H1 (cell line): Measurements from ENCODE around the gene PATJ. TPM values are rescaled to one million over a fixed set of nuclear protein-coding genes. Genes with fewer than 3 reads are reported as not detected.

Experiments
- CTCF ChIA-PET: fragments of 300-600 bp; sonication (Branson Sonifier 250); formaldehyde crosslinking; loops from one replicate; lab custom pipeline; 2021; ENCODE audit not compliant: partially characterized antibody; lab: Charles Lee
- POLR2A ChIA-PET: fragments of 300-600 bp; sonication (Branson Sonifier 250); formaldehyde crosslinking; loops from one replicate; lab custom pipeline; 2021; ENCODE audit warnings: inconsistent platforms; ENCODE audit not compliant: partially characterized antibody; lab: Charles Lee
- DNase-seq, 2 experiments: peaks; one replicate each; pipeline versions ENCODE4 v3.0.0 to v3.0.0-alpha.2; 2010 to 2022; ENCODE audit warnings: low spot score in 2 of 2, low read depth in 1 of 2, mixed read lengths in 1 of 2
- FAIRE-seq: peaks from 2 replicates; lab custom pipeline; 2011; peaks lifted over from hg19 to GRCh38; lab: Jason Lieb, UNC
- H2AFZ ChIP-seq: 2 replicates; pipeline ENCODE4 v1.8.1; 2012; ENCODE audit warnings: low read length, inconsistent platforms
- H2AK5ac ChIP-seq: 2 replicates; pipeline ENCODE4 v1.6.1; 2013; ENCODE audit warnings: low read depth, low read length
- H2BK120ac ChIP-seq: replicated peaks from 2 replicates; pipeline ENCODE3; 2013; ENCODE audit warnings: low read depth, low read length, inconsistent platforms
- H2BK12ac ChIP-seq: 2 replicates; pipeline ENCODE4 v1.6.1; 2013; ENCODE audit warnings: low read depth, low read length
- H2BK15ac ChIP-seq: 2 replicates; pipeline ENCODE4 v1.6.1; 2013; ENCODE audit warnings: low read length
- H2BK20ac ChIP-seq: 2 replicates; pipeline ENCODE4 v1.6.1; 2013; ENCODE audit warnings: low read length
- H2BK5ac ChIP-seq: 2 replicates; pipeline ENCODE4 v1.6.1; 2013; ENCODE audit warnings: low read depth, low read length
- H3K14ac ChIP-seq: 2 replicates; pipeline ENCODE4 v1.6.1; 2013; ENCODE audit warnings: inconsistent platforms; ENCODE audit not compliant: insufficient read length
- H3K18ac ChIP-seq: 2 replicates; pipeline ENCODE4 v1.6.1; 2013; ENCODE audit warnings: low read length; ENCODE audit errors: extremely low read depth
- H3K23ac ChIP-seq: 2 replicates; pipeline ENCODE4 v1.6.1; 2013; ENCODE audit warnings: inconsistent platforms; ENCODE audit not compliant: insufficient read length
- H3K23me2 ChIP-seq: 2 replicates; pipeline ENCODE4 v1.6.1; 2013; ENCODE audit warnings: low read depth, low read length
- H3K27ac ChIP-seq: 2 replicates; pipeline ENCODE4 v1.6.1; 2011; ENCODE audit warnings: low read depth, low read length, inconsistent platforms
- H3K27me3 ChIP-seq, 4 experiments: replicated peaks in 1 of 4; 1 replicate in 1 of 4; 2 replicates in 3 of 4; pipeline versions ENCODE4 v1.6.1 to v1.8.1; 2011 to 2013; ENCODE audit warnings: low read length in 3 of 4, mild to moderate bottlenecking in 3 of 4, inconsistent platforms in 2 of 4, mixed read lengths in 2 of 4, moderate library complexity in 1 of 4; ENCODE audit not compliant: control insufficient read depth in 3 of 4, insufficient read depth in 3 of 4; ENCODE audit errors: extremely low read depth in 1 of 4
- H3K36me3 ChIP-seq, 4 experiments: 2 replicates each; pipeline versions ENCODE4 v1.6.1 to v1.8.1; 2011 to 2013; ENCODE audit warnings: mild to moderate bottlenecking in 4 of 4, low read length in 3 of 4, moderate library complexity in 2 of 4, control low read depth in 1 of 4, inconsistent platforms in 1 of 4; ENCODE audit not compliant: insufficient read depth in 4 of 4, control insufficient read depth in 2 of 4
- H3K4ac ChIP-seq: replicated peaks from 2 replicates; pipeline ENCODE3; 2013; ENCODE audit warnings: low read length, low read depth, mixed read lengths, inconsistent platforms; ENCODE audit not compliant: insufficient read length
- H3K4me1 ChIP-seq, 4 experiments: replicated peaks in 1 of 4; 1 replicate in 1 of 4; 2 replicates in 3 of 4; pipeline versions ENCODE4 v1.6.1 to v1.8.1; 2011 to 2013; ENCODE audit warnings: low read length in 3 of 4, inconsistent platforms in 2 of 4, mixed read lengths in 1 of 4; ENCODE audit not compliant: insufficient read depth in 4 of 4, control insufficient read depth in 3 of 4
- H3K4me2 ChIP-seq, 2 experiments: 2 replicates each; pipeline versions ENCODE4 v1.6.1 to v1.8.1; 2011 to 2013; ENCODE audit warnings: low read depth in 2 of 2, low read length in 2 of 2, control low read depth in 1 of 2, inconsistent platforms in 1 of 2, mild to moderate bottlenecking in 1 of 2; ENCODE audit not compliant: insufficient read depth in 1 of 2
- H3K4me3 ChIP-seq, 4 experiments: fragments of 200-600, 300-600 bp in 1 of 4; sonication (generic), shearing (Covaris generic), sonication (Bioruptor Twin) in 1 of 4; 2 replicates each; pipeline versions ENCODE4 v1.5.1 to v1.8.1; 2011 to 2016; ENCODE audit warnings: low read length in 4 of 4, low read depth in 3 of 4, control low read depth in 2 of 4, inconsistent platforms in 2 of 4, mild to moderate bottlenecking in 2 of 4, mixed read lengths in 1 of 4, moderate library complexity in 1 of 4; ENCODE audit not compliant: insufficient read depth in 2 of 4; ENCODE audit errors: extremely low read depth in 1 of 4
- H3K56ac ChIP-seq: replicated peaks from 2 replicates; pipeline ENCODE3; 2013; ENCODE audit warnings: low read depth, mild to moderate bottlenecking, mixed read lengths, low read length, inconsistent platforms; ENCODE audit not compliant: insufficient read length
- H3K79me1 ChIP-seq: 2 replicates; pipeline ENCODE4 v1.6.1; 2013; ENCODE audit warnings: low read depth, low read length, control low read depth
- H3K79me2 ChIP-seq, 2 experiments: 2 replicates each; pipeline versions ENCODE4 v1.6.1 to v1.8.1; 2012 to 2013; ENCODE audit warnings: low read length in 2 of 2, mild to moderate bottlenecking in 2 of 2, inconsistent platforms in 1 of 2; ENCODE audit not compliant: insufficient read depth in 2 of 2, control insufficient read depth in 1 of 2
- H3K9ac ChIP-seq, 4 experiments: replicated peaks in 1 of 4; 1 replicate in 1 of 4; 2 replicates in 3 of 4; pipeline versions ENCODE4 v1.6.1 to v1.8.1; 2011 to 2013; ENCODE audit warnings: low read depth in 3 of 4, low read length in 3 of 4, control low read depth in 2 of 4, mild to moderate bottlenecking in 2 of 4, moderate library complexity in 2 of 4, inconsistent platforms in 1 of 4; ENCODE audit errors: extremely low read depth in 1 of 4
- H3K9me3 ChIP-seq, 2 experiments: 2 replicates each; pipeline versions ENCODE4 v1.6.1 to v1.8.1; 2012 to 2013; ENCODE audit warnings: mild to moderate bottlenecking in 2 of 2, moderate library complexity in 2 of 2, control low read depth in 1 of 2, inconsistent platforms in 1 of 2, low read depth in 1 of 2, low read length in 1 of 2, mixed read lengths in 1 of 2; ENCODE audit not compliant: insufficient read depth in 2 of 2
- H4K20me1 ChIP-seq, 2 experiments: replicated peaks in 1 of 2; 2 replicates each; pipeline versions ENCODE3 to v1.8.1; 2011 to 2013; ENCODE audit warnings: inconsistent platforms in 2 of 2, low read length in 2 of 2, mild to moderate bottlenecking in 1 of 2; ENCODE audit not compliant: insufficient read depth in 2 of 2, control insufficient read depth in 1 of 2
- H4K5ac ChIP-seq: 2 replicates; pipeline ENCODE4 v1.6.1; 2013; ENCODE audit warnings: low read length, low read depth, mixed read lengths, inconsistent platforms; ENCODE audit not compliant: insufficient read length
- H4K8ac ChIP-seq: 2 replicates; pipeline ENCODE4 v1.8.0; 2013; ENCODE audit warnings: mild to moderate bottlenecking, moderate library complexity, low read length, inconsistent platforms; ENCODE audit not compliant: insufficient read depth; ENCODE audit errors: extremely low read depth
- H4K91ac ChIP-seq: replicated peaks from 2 replicates; pipeline ENCODE3; 2013; ENCODE audit warnings: low read length, mixed read lengths, inconsistent platforms; ENCODE audit not compliant: insufficient read length
- ATF3 ChIP-seq: IDR thresholded peaks from 2 replicates; pipeline ENCODE4 v1.6.1; 2011; ENCODE audit warnings: low read depth, mild to moderate bottlenecking, low read length; ENCODE audit not compliant: insufficient read depth
- E2F6 ChIP-seq: IDR thresholded peaks from 2 replicates; pipeline ENCODE4 v1.6.1; 2012; ENCODE audit warnings: inconsistent platforms
- GABPA ChIP-seq: IDR thresholded peaks from 2 replicates; pipeline ENCODE4 v1.6.1; 2011; ENCODE audit warnings: mild to moderate bottlenecking, low read length, moderate library complexity, borderline replicate concordance; ENCODE audit not compliant: insufficient read depth
- GTF2F1 ChIP-seq: IDR thresholded peaks from 2 replicates; pipeline ENCODE4 v1.6.1; 2012; ENCODE audit warnings: low read depth, low read length, improper control_type of control experiment, borderline replicate concordance
- MAFK ChIP-seq: IDR thresholded peaks from 2 replicates; pipeline ENCODE4 v1.6.1; 2012; ENCODE audit warnings: low read depth, mild to moderate bottlenecking, improper control_type of control experiment, low read length
- POLR2A ChIP-seq, 2 experiments: IDR thresholded peaks; 1 replicate in 1 of 2; 2 replicates in 1 of 2; pipeline ENCODE4 v1.6.1; 2011; ENCODE audit warnings: low read depth in 2 of 2, low read length in 2 of 2, mild to moderate bottlenecking in 2 of 2; ENCODE audit errors: control extremely low read depth in 1 of 2
- POLR2AphosphoS5 ChIP-seq: IDR thresholded peaks from 2 replicates; pipeline ENCODE4 v1.6.1; 2011; ENCODE audit warnings: low read depth, low read length
- RNF2 ChIP-seq: fragments of 200-900, 300-1000 bp; sonication (generic); IDR thresholded peaks from 2 replicates; pipeline ENCODE4 v1.7.1; 2016; ENCODE audit warnings: borderline replicate concordance, low read depth, mild to moderate bottlenecking, antibody characterized with exemption, low read length; ENCODE audit not compliant: poor library complexity, severe bottlenecking; ENCODE audit errors: missing control alignments
- SIN3A ChIP-seq, 2 experiments: IDR thresholded peaks in 1 of 2; conservative IDR thresholded peaks in 1 of 2; 2 replicates each; pipeline ENCODE4 v1.6.1; 2011 to 2012; ENCODE audit warnings: low read length in 2 of 2, improper control_type of control experiment in 1 of 2, low read depth in 1 of 2, mild to moderate bottlenecking in 1 of 2
- SP1 ChIP-seq: IDR thresholded peaks from 2 replicates; pipeline ENCODE4 v1.6.1; 2011; ENCODE audit warnings: low read depth, low read length
- TBP ChIP-seq: IDR thresholded peaks from 2 replicates; pipeline ENCODE4 v1.6.1; 2011; ENCODE audit warnings: low read depth, low read length, improper control_type of control experiment
- ZNF274 ChIP-seq: IDR thresholded peaks from 2 replicates; pipeline ENCODE4 v1.7.0; 2012; ENCODE audit warnings: low read length, borderline replicate concordance; ENCODE audit errors: extremely low read depth
- WGBS, 2 experiments: shearing (Covaris generic) in 1 of 2; methylation state at CpG; one replicate each; pipeline versions ENCODE4 v1.1.6 to v1.1.7; 2013 to 2015; ENCODE audit warnings: low lambda C conversion rate in 2 of 2, mixed read lengths in 2 of 2, inconsistent platforms in 1 of 2, low coverage in 1 of 2, missing lambda C conversion rate in 1 of 2; ENCODE audit not compliant: insufficient replicate concordance in 2 of 2, insufficient coverage in 1 of 2, insufficient read length in 1 of 2; ENCODE audit errors: extremely low coverage in 1 of 2, missing lambda C conversion rate in 1 of 2; 5-methylcytosine and 5-hydroxymethylcytosine counted together
- polyA plus RNA-seq, 7 experiments: library from polyadenylated mRNA; depleted of rRNA in 3 of 7; stranded (reverse) in 5 of 7; unstranded in 2 of 7; fragments of >200 nt in 5 of 7; fragments of 200-250 nt in 2 of 7; gene quantifications; 1 replicate in 5 of 7; 2 replicates in 1 of 7; 4 replicates in 1 of 7; pipeline versions ENCODE4 v1.2.1 to v1.2.3, GENCODE V29; 2011 to 2013; ENCODE audit warnings: missing spikeins in 2 of 7, mixed read lengths in 2 of 7
- total RNA-seq: library from RNA; stranded (reverse); fragmentation: NEBNext Ultra II Directional; extraction: Animal tissue kit (Norgen Biotek cat#: 25700); gene quantifications from 2 replicates; pipeline ENCODE4 v1.2.1, GENCODE V29; 2021

PATJ gene
- total and polyA plus RNA-seq, 2 of the 8 experiments (the other 6 are each of a cell fraction or from before 2014, with no cell fraction given) = 8.2 to 55.6 TPM

GRCh38 chr1:62210960-62211359 lies 468.7 kb downstream of the PATJ start:
- H2BK5ac ChIP-seq = no peak overlapping the region
- no peak overlapping the region for H3K4me3 ChIP-seq
- no peaks in the 10 kb centered on the region for H3K79me1 ChIP-seq
- ChIA-PET CTCF (no interaction called here), POLR2A (interaction anchor here (0.8 to 26.8 kb wide), 4 partner anchors 16 to 36 kb away, joined by 3 to 1232 read pairs (median 49); partner anchors contain the start of gene L1TD1)
- WGBS, 2 experiments = 91% methylated on average over 1 of the region's 1 CpG; no CpG with 5 or more reads in 1 of the 2 experiments
- no peak overlapping the region for H3K27ac ChIP-seq
- DNase-seq (no peak), FAIRE-seq (no peak)
- H3K9me3 ChIP-seq = peaks cover 0 to 9% of the 10 kb centered on the region in 2 experiments; a peak in 2 of 4 replicates
- no peak overlapping the region for H3K23ac ChIP-seq
- H2AK5ac ChIP-seq = no peak overlapping the region
- peaks cover 22 to 69% (median 54%) of the 10 kb centered on the region in 4 experiments for H3K36me3 ChIP-seq
- no peaks in the 10 kb centered on the region for H3K23me2 ChIP-seq
- no peak overlapping the region for H4K5ac ChIP-seq
- peaks cover 0 to 42% of the 10 kb centered on the region in 2 experiments; a peak in 2 of 4 replicates for H3K79me2 ChIP-seq
- H3K4ac ChIP-seq = no peak overlapping the region
- no peak overlapping the region for H2AFZ ChIP-seq
- no peak overlapping the region for H3K18ac ChIP-seq
- no peak overlapping the region for H4K91ac ChIP-seq
- peaks cover 4 to 13% of the 10 kb centered on the region in 2 experiments for H4K20me1 ChIP-seq
- H2BK120ac ChIP-seq = no peak overlapping the region
- no peak overlapping the region for H3K56ac ChIP-seq
- H3K4me2 ChIP-seq = no peak overlapping the region
- H3K9ac ChIP-seq = no peak overlapping the region
- H3K4me1 ChIP-seq = no peaks in the 10 kb centered on the region
- H2BK12ac ChIP-seq = no peak overlapping the region
- no peak overlapping the region for H2BK15ac ChIP-seq
- no peak overlapping the region for H4K8ac ChIP-seq
- H3K14ac ChIP-seq = no peak overlapping the region
- no peak overlapping the region for H2BK20ac ChIP-seq
- no peaks in the 10 kb centered on the region for H3K27me3 ChIP-seq
- TF ChIP-seq TBP = no peak
- TF ChIP-seq POLR2A (IDR thresholded peaks at IDR 0.05; ENCODE audit: control extremely low read depth in 1 of 2, low read depth in 2 of 2, low read length in 2 of 2) = peak; percentile 59 to 63; a peak in 2 of 3 replicates
- TF ChIP-seq POLR2AphosphoS5 = peak; percentile 80; the same call in 1 of the 2 replicates
- TF ChIP-seq ZNF274 = no peak
- TF ChIP-seq GABPA = no peak
- TF ChIP-seq RNF2 = no peak
- no peak for TF ChIP-seq MAFK
- no peak for TF ChIP-seq SP1
- no peak for TF ChIP-seq SIN3A (conservative IDR thresholded peaks at IDR 0.05 in 1 of 2, IDR thresholded peaks at IDR 0.05 in 1 of 2; ENCODE audit: low read depth in 1 of 2, low read length in 2 of 2)
- 0 out of 2 replicates have a peak, but pooled peaks have one; percentile 43 for TF ChIP-seq GTF2F1
- TF ChIP-seq E2F6 = 0 out of 2 replicates have a peak, but pooled peaks have one; percentile 4
- no peak for TF ChIP-seq ATF3
